CD4-positive, alpha-beta T cell treated with Interferon gamma for 1 hour (primary cell): ENCODE measurements around the gene TUBG2.

ENCODE experiments used
- DNase-seq: peaks from one replicate; pipeline ENCODE4 v3.0.0-alpha.2; 2020

Gene TUBG2

DNA sequence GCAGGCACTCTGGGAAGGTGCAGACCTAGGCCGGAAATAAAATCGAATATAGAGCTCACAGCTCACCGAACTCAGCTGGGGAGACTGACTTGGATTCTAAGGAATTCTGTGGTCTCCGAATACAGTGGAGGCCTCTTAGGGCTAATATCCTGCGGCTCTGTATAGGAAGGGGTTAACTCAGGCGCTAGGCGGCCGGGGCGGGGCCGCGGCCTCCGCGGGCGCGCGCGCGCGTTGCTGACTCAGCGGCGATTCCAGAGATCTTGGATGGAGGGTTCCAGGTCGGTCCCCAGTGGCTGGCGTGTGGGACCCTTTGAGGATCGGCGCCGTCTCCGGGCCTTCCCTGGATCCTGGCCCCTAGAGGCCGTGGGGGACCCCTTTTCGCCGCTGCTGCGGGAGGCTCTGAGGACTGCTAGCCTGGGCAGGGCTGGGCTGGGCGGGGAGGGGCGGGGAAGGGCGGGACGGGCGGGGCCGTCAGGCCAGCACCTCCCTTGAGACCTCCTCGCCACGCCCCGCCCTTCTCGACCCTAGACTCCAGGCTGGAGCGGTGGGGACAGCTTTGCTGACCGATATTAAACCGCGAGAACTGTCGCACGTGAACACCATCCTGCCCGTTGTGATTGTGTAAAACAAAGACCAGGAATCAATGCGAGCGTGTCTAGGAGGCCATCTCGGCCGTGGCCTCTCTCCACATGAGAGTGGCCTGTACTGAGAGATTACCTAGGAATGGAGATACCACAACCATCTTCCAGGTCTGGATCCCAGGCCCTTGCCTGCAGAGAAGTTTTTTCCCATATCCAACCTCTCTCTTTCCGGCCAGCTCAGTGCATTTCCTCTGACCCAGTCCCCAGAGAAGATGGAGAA is 19.1 kb downstream of the TUBG2 start:
- peak; percentile 68 for DNase-seq

DNA sequence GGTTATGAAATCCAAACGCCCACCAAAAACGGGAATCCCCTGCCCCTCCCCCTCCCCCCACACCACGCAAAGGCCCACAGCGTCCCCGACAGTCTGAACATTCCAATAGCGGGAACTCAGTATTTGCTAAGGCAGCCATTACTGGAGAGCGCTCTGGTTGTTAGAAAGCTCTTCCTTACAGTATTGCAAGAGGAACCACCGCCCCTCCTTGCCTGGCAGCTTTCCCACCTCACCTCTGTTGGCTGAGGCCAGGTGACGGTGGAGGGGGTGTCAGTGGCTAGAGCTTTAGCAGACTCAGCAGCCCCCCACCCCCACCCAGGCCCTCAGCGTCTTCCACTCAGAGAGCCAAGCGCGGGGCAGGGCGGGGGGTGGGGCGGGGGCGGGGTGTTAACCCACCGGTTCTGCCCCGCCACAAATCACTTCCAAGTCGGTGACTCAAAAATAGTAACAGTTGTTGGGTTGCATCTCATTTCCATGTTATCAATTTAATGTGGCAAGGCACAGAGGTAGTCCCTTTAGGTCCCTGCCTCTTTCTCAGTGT is 19.9 kb downstream of the TUBG2 start:
- no peak for DNase-seq

DNA sequence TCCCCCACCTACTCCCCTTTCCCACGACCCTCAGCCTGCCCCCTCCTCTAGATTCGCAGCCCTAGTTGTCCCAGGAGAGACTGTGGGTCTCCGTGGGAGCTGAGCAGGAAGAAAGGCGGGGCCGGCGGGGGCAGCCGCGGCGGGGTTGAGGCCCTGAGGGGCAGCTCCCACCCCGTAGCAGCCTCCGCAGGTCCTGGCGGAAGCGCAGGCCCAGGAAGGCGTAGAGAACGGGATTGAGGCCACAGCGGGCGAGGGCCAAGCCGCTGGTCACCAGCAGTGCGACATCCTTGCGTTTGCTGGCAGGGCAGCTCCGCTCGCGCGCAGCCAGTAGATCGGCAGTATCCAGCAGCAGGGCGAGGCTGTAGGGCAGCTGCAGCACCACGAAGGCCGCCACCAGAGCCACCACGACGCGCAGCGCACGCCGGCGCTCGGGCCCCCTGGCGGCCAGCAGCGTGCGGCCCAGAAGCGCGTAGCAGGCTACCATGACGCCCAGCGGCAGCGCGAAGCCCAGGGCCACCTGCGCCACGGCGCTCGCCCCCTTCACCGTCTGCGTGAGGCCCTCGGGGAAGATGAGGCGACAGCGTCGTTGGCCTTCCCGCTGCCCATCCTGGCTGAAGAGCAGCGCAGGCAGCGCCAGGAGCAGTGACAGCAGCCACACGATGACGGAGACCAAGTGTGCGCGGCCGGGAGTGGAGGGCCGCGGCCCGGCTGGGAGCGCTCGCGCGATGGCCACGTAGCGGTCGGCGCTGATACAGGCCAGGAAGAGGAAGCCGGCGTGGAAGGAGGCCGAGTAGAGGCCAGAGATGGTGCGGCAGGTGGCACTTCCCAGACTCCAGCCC is 20.6 kb downstream of the TUBG2 start:
- DNase-seq = peak; percentile 79

DNA sequence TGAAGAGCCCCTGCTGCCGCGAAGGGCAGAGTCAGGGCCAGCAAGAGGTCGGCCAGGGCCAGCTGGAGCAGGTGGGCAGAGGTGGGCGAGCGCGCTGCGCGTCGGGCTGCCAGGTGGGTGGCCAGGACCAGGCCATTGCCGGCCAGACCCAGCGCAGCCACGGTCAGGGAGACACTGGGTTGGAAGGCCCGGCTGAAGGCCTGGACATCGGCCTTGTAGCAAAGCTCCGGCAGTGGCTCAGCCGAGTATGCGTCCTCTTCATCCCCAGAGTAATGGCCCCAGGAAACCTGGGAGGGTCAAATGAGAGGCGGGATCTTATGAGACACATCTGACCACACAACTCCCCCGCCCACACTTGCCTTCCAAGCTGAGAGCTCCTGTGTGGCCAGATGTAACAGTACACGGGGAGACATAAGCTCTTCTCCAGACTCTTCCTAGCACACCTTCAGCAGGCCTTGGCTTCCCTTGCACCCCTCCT is 21.3 kb downstream of the TUBG2 start:
- DNase-seq = no peak

DNA sequence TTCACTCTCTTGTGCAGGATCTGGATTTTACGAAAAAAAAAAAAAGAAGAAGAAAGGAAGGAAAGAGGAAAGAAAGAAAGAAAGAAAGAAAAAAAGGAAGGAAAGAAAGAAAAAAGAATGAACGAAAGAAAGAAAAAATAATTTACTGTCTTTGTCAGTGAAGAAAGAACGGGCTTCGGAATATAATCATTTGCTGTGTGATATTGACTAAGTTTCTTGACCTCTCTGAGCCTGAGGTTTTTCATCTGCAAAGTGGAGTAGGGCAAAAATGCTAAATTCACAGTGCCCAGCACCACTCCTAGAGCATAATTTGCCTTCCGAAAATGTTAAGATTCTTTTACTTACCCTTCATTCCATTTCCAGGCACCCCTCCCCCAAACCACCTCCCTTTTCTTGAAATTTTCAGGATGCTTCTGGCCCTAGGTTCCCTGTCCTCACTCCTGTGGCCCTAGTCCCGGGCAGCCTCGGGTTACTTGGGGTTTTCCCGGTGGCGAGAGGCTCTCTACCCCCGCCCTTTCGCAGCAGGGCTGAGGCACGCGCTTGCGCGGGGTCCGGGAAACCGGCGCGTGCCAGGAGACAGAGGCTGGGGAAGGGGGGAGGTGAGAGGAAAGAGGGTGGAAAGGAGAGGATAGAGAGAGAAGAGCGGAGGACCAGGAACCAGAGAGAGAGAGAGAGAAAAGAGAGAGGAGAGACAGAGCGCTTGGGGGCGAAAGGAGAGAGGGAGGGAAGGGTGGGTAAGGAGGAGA is 23.1 kb downstream of the TUBG2 start, which contains the start of gene CNTNAP1:
TSS of gene CNTNAP1 (plus strand) at position 556 of the 746 bp plus-strand sequence. CDS start 299 bp downstream, outside the sequence.
- no peak for DNase-seq

DNA sequence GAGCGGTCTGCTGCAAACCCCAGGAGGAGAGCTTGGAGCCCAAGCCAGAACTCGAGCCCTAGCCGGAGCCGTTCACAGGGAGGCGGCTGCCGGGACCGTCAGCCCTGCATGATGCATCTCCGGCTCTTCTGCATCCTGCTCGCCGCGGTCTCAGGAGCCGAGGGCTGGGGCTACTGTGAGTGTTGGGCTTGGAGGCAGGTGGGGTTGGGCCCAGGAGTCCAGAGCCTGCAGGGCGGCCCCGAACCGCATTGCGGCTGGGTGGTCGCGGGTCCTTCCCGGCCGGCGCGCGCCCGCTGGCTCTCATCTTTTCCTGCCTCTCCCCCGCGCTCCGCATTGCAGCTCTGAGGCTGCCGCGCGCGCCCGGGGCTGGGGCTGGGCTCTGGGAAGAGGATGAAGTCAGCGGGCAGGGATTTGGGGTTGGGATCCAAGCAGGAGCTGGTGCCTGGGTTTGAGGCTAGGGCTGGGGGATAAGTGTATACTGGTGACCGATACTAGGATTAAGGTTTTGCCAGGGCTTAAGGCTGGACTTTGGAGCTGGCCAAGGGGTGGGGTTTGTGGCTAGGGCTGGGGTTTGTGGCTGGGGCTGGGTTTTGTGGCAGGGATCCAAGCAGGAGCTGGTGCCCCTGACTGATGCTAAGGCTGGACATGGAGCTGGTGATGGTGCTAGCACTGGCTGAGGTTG is 23.8 kb downstream of the TUBG2 start:
- DNase-seq = no peak

DNA sequence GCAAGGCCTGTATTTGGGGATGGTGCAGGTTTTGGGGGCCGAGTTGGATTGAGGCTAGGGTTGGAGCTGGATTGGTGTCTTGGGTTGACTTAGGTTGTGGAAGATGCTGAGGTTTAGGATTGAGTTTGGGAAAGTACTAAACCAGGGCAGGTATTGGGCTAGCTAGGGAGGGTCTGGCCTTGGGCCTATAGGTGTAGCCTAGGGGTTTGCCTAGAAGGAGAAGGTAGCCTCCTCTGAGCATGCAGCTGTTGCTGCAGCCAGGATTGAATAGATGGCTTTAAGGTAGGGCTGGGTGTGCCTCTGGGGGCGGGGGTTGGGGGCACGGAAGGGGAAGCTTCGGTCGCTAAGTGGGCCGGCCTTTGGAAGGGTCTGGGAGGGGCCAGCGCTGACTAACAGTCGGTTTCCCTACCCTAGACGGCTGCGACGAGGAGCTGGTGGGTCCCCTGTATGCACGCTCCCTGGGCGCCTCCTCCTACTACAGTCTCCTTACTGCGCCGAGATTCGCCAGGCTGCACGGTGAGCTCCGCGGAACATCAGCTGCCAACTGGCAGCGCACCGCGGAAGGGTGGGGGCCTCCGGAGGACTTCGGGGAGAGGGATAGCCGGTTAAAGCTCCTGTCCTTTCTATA is 24.4 kb downstream of the TUBG2 start:
- no peak for DNase-seq

DNA sequence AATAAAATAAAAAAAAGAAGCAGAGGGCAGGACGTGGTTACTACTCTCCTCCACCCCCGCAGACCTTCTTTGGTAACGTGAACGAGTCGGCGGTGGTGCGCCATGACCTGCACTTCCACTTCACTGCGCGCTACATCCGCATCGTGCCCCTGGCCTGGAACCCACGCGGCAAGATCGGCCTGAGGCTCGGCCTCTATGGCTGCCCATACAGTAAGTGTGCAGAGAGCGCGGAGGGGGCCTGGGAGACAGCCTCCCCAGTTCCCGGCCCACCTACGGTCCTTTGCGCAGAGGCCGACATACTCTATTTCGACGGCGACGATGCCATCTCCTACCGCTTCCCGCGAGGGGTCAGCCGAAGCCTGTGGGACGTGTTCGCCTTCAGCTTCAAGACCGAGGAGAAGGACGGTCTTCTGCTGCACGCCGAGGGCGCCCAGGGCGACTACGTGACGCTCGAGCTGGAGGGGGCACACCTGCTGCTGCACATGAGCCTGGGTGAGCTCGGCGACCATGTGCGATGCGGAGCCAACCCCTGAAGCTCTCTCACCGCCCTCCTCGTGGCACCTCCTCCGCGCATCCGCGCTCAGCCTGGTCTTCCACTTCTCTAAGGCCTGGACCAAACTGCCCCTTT is 26.0 kb downstream of the TUBG2 start:
- DNase-seq = no peak

DNA sequence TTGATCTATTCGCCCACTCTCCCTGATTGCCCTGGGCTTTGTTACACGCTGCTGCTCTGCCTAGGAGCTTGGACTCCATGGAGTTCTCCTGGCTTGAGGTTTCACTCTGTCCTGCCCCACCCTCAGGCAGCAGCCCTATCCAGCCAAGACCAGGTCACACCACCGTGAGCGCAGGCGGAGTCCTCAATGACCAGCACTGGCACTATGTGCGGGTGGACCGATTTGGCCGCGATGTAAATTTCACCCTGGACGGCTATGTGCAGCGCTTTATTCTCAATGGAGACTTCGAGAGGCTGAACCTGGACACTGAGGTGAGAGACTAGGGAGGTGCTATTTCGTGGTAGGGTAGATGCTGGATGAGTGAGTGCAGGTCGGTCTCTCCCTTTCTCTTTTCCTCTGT is 26.7 kb downstream of the TUBG2 start:
- no peak for DNase-seq

DNA sequence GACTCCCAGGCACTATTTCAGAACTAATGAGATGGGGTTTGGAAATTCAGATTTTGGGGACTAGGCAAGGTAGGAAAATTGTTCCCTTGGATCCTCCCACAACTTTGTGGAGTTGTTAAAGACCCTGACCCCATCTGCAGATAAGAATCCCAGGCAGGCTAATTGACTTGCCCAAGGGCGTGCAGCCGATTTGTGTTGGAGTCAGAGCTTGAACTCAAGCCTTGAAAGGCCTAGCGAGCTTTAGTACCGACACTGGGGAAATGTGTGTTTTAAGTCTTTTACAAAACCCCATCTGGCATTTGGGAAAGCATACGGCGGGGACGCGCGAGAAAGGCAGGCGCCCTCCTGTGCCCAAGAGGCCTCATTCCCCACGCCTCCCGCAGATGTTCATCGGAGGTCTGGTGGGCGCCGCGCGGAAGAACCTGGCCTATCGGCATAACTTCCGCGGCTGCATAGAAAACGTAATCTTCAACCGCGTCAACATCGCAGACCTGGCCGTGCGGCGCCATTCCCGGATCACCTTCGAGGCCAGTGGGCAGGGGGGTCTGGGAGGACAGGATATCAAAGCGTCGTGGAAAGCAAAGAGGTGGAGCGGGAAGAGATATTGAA is 27.5 kb downstream of the TUBG2 start:
- DNase-seq = no peak

DNA sequence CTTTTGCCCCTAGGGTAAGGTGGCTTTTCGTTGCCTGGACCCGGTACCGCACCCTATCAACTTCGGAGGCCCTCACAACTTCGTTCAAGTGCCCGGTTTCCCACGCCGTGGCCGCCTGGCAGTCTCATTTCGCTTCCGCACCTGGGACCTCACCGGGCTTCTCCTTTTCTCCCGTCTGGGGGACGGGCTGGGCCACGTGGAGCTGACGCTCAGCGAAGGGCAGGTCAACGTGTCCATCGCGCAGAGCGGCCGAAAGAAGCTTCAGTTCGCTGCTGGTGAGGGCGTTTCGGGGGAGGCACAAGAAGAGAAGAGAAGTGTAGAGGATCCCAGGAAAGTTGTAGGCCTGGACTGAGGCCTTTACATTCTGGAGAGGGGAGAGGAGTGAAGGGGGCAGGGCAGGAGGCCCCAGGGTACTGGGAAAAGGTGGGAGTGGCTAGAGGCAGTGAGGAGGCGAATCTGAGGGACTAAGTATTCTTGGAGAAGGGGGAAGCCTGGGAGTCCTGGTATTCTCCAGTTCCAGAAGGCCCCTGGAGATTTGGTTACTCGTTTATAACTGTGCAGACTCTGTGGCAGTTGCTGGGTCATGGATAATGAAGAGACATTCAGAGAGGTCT is 28.7 kb downstream of the TUBG2 start:
- no peak for DNase-seq

DNA sequence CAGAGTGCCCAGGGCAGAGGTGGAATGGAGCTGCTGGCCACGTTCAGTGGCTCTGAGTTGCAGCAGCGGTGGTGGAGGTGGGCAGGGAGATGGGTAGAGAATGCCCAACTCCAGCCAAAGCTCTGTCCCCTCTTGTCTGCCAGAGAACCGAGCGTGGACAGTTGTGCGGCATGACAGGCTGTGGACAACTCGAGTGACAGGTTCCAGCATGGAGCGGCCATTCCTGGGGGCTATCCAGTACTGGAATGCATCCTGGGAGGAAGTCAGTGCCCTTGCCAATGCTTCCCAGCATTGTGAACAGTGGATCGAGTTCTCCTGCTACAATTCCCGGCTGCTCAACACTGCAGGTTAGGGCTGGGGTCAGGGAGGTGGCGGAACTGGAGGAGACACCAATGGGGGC is 31.5 kb downstream of the TUBG2 start:
- no peak for DNase-seq

DNA sequence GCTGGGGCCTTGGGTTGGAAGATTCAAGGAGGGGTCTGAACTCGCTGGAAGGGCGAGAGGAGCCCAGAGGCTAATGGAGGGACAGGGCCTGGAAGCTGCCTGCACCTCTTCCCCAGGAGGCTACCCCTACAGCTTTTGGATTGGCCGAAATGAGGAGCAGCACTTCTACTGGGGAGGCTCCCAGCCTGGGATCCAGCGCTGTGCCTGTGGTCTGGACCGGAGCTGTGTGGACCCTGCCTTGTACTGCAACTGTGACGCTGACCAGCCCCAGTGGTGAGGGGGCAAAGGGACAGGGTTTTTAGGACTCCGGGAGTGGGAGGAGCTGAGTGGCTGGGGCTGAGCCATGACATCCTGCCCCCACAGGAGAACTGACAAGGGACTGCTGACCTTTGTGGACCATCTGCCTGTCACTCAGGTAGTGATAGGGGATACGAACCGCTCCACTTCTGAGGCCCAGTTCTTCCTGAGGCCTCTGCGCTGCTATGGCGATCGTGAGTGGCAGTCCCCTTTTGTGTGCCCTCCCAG is 32.0 kb downstream of the TUBG2 start:
- no peak for DNase-seq

DNA sequence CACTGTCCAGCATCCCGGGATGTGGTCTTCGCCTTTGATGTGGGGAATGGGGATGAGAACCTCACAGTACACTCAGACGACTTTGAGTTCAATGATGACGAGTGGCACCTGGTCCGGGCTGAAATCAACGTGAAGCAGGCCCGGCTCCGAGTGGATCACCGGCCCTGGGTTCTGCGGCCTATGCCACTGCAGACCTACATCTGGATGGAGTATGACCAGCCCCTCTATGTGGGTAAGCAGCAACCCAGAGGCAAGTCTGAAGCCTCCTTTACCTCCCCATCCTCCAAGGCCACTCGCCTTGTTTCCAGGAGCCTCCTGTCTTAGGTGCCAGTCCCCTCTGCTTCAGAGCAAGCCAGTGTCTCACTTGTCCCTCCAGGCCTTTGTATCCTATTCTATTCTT is 33.4 kb downstream of the TUBG2 start:
- no peak for DNase-seq

DNA sequence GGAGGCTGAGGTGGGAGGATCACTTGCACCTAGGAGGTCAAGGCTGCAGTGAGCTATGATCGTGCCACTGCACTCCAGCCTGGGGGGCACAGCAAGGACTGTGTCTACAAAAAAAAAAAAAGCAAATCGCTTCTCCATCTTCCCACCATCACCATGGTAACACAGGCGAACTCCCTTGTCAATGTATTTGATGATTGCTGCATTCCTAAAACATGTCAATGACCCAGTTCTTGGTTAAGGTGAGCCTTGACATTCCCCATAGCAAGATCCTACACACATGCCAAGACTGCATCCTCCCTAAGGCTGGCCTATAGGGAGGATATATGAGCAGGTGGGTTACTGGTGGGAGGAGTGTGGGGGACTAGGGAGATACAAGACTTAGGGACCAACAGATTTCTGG is 35.4 kb downstream of the TUBG2 start:
- no peak for DNase-seq

DNA sequence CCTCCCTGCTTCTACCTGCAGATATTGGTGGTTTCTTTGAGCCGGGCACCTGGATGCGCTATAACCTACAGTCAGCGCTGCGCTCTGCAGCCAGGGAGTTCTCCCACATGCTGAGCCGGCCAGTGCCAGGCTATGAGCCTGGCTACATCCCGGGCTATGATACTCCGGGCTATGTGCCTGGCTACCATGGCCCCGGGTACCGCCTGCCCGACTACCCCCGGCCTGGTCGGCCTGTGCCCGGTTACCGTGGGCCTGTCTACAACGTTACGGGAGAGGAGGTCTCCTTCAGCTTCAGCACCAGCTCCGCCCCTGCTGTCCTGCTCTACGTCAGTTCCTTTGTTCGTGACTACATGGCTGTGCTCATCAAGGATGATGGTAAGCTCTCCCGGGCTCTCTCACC is 36.4 kb downstream of the TUBG2 start:
- DNase-seq = no peak

DNA sequence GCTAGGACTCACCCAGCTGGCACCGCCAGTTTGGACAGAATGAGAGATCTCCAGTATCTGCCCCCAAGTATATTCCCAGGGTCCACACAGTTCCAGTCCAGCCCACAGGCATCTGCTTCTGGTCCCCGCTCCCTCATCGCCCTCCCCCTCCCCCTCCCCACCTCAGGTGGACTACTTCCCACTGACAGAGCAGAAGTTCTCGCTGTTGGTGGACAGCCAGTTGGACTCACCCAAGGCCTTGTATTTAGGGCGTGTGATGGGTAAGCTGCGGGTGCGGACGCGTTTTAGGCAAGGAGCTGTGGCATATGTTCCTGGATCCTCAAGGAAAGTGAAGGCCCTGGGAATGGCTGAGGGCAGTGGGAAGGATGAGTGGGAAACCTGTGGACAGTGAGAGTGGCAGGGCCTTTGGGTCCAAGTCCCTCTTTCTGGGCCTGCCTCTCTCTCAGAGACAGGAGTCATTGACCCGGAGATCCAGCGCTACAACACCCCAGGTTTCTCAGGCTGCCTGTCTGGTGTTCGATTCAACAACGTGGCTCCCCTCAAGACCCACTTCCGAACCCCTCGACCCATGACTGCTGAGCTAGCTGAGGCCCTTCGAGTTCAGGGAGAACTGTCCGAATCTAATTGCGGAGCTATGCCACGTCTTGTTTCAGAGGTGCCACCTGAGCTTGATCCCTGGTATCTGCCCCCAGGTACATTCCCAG is 38.2 kb downstream of the TUBG2 start:
- no peak for DNase-seq

DNA sequence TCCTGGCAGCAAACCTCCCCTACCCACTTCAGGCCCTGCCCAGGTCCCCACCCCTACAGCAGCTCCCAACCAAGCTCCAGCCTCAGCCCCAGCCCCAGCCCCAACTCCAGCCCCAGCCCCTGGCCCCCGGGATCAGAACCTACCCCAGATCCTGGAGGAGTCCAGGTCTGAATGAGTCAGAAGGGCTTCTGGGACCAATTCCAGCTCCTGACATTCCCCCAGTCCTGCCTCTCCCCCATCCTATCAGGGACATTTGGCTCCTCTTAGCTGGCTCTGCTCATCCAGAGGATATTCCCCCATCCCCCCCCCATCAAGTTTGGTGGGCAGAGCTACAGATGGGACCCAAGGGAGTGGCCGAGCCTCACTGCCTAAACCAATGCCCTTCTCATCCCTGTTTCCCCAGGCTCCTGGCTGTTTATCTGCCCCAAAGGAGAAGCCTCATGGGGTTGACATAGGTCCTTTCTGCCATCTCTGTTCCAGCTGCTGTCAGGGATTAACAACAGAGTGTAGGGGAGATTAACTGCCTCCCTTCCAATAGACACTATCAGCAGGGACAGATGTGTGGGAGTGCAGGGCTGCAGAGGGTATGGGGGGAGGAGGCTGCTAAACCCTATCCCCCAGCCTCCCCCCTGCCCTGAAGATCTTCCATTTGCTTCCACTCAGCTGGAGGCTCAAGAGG is 39.8 kb downstream of the TUBG2 start:
- no peak for DNase-seq

DNA sequence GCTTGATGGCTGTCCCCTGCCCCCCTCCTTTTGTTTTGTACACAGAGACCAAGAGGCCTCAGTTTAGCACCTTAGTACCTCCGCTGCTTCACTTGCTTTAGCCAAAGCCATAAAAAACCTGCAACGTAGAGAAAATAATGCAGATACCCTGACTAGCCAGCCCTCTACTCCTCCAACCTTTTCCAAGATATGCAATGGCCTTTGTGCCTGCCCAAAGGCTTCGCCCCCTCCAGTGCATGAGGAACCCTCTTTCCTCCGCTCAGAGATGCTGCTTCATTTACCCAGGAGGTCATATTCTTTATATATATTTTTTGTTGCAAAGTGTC is 40.3 kb downstream of the TUBG2 start:
- DNase-seq = no peak
